ENCODE data around the gene PCYOX1L.

PCYOX1L gene

DNA sequence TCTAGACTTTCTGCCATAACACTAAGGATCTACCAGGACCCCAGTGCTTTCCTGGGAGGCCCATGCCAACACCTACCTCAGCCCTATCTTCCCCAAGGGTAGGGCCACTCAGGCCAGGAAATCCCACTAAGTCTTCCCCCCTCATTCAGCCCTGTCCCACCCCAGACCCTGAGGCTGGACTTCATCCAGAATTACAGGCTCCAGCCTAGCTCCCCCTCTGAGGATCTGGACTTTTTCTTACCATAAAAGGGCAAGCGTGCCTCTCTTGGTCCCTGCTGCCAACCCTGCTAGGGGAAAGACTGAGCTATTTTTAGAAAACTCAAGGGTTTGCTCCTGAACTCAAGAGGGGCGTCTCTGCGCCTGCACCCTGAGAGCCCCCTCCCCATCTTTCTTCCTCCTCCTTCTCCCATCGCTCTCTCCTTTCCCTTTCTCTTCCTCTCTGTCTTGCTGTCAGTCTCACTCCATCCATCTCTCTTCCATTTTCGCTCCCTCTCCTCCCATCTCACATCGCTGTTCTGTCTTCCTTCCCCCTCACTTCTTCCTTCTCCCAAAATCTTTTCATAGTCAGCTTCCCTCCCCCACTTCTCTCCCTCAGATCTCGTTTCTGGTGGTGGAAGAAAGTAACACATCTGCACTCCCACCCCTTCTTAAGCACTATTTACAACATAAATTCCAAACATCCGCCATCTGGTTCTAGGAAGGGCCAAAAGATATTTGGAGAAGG is 59.3 kb downstream of the PCYOX1L start:
- peaks cover 21 to 39% of the 10 kb centered on the region in 2 donors for H3K27me3 Mint-ChIP-seq
- H3K36me3 Mint-ChIP-seq, result no peaks in the 10 kb centered on the region
- H3K27ac Mint-ChIP-seq, result no peak overlapping the region
- no peaks in the 10 kb centered on the region for H3K9me3 Mint-ChIP-seq
- no peak for DNase-seq
- H3K4me1 Mint-ChIP-seq, result peaks cover 3 to 6% of the 10 kb centered on the region in 2 donors
- no peak overlapping the region for H3K4me3 Mint-ChIP-seq
- no peak for ATAC-seq (replicated peaks)

DNA sequence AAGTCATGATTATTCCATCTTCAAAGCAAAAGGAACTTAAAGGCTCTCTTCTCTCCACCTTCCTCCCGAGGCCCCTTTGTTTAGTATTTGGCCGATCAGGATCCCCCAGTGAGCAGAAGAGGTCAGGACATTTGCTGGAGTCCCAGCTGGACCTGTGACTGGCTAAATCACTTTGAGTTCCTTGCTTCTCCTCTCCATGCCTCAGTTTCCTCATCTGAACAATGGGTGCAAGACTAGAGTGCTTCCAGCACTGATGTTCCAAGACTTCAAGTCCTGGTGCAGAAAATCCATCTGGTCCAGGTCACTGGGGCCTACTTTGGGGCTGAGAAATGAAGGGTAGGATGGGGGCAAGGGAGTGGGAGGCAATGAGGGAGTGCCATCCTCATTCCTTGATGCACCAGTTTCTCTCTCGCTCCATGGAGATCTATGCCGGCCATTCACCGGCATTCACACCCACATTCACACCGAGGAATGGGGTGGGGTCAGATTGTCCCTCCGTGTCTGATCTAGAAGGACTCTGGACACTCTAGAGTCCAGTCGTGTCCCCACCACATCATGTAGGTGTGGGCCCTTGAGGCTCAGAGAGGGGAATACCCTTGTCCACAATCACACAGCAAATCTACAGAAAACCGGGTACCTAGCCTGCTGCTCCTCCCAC is 60.0 kb downstream of the PCYOX1L start:
- Mint-ChIP-seq H3K4me3 (no peak overlapping the region), H3K36me3 (no peaks in the 10 kb centered on the region), H3K27ac (no peak overlapping the region), H3K9me3 (no peaks in the 10 kb centered on the region), H3K4me1 (peaks cover 3 to 6% of the 10 kb centered on the region in 2 donors), H3K27me3 (peaks cover 22 to 39% of the 10 kb centered on the region in 2 donors)
- no peak for ATAC-seq (replicated peaks)
- DNase-seq, result no peak

DNA sequence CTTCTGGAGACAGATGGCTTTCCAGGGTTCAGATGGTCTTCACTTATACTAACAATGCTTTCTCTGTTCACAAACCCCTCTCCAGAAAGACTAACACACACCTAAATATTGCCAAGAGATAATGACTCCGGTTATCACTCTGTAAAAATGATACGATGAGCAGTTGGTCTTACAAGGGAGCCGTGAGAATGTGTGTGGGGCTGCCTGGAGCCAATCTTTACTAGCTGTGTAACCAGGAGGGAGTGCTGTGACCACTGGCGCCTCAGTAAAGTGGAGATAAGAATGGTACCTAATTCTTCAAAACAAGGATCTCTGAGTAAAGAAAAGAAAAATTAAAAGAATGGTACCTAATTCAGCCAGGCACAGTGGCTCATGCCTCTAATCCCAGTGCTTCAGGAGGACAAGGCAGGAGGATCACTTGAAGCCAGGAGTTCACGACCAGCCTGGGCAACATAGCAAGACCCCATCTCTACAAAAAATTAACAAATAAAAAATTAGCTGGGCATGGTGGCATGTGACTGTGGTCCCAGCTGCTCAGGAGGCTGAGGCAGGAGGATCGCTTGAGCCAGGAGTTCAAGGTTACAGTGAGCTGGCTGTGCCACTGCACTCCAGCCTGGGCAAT is 61.2 kb downstream of the PCYOX1L start:
- H3K9me3 Mint-ChIP-seq, result no peaks in the 10 kb centered on the region
- no peak for DNase-seq

More for the DNA sequence above, 61.2 kb downstream of the PCYOX1L start:
- Mint-ChIP-seq H3K36me3 (no peaks in the 10 kb centered on the region), H3K27ac (no peak overlapping the region), H3K4me3 (no peak overlapping the region), H3K4me1 (peaks cover 3 to 6% of the 10 kb centered on the region in 2 donors), H3K27me3 (peaks cover 22 to 44% of the 10 kb centered on the region in 2 donors)
- no peak for ATAC-seq (replicated peaks)
